ENCODE data around the gene PLIN5. TPM values are rescaled to one million over a fixed set of nuclear protein-coding genes. Genes with fewer than 3 reads are reported as not detected.

PLIN5 gene
- total and polyA plus RNA-seq, 2 donors: 1.4 to 5.7 TPM

DNA sequence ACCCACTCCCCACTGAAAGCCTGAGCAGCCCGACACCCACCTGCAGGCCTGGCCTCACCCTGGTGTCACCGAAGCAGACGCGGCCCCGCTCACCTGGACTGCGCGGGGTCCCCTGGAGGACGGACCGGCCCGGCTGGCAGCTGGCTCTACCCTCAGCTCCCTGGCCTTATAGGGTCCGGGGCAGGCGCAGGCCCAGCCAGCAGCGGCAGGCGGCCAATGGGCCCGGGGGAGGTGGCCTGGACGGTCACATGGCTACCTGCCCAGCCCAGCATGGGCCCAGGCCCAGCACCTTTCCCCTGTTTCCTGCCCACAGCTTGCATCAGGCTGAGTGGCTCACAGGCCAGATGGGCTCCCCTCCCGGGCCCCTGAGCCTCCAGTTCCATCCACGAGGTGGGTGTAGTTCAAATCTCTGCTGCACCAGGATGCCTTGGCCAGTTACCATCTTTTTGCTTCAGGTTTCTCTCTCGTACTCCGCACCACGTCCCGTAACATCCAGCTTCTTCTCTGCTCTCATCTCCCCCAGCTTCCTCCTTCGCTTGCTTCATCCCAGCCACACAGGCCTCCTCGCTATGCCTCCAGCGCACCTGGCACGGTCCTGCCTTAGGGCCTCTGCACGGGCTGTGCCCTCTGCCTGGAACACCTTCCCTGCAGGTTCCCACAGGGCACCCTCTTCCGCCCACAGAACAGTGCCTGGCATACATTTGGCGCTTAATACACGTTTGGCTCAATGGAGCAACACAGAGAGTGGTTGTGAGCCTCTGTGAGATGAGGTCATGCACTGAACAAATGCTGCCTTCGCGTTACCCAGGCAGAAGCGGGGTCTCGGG lies 16.5 kb downstream of the PLIN5 start, which contains the start of gene PLIN4:
TSS of gene PLIN4 (minus strand) at position 142 of the 827 bp plus-strand sequence. CDS start 214 bp downstream, outside the sequence.
- Histone ChIP-seq H3K4me1 (ENCODE audit: insufficient read depth) (no peaks in the 10 kb centered on the region), H3K27ac (ENCODE audit: low read depth) (peak within 1 kb of the TSS; percentile 45)
- no peak for DNase-seq (ENCODE audit: extremely low spot score)

GRCh38 chr19:4517451-4518057 lies 17.5 kb downstream of the PLIN5 start:
- DNase-seq (ENCODE audit: extremely low spot score): no peak
- no peak overlapping the region for H3K27ac ChIP-seq (ENCODE audit: low read depth)
- no peaks in the 10 kb centered on the region for H3K36me3 ChIP-seq (ENCODE audit: insufficient read depth)
- WGBS: 63% methylated on average over 24 of the region's 24 CpGs
- no peak overlapping the region for H3K4me3 ChIP-seq (ENCODE audit: low read depth, low read length)
- no peaks in the 10 kb centered on the region for H3K4me1 ChIP-seq (ENCODE audit: insufficient read depth)

More for the DNA sequence above, 16.5 kb downstream of the PLIN5 start, which contains the start of gene PLIN4:
- no peak within 1 kb of the TSS for H3K4me3 ChIP-seq (ENCODE audit: low read depth, low read length)
- H3K36me3 ChIP-seq (ENCODE audit: insufficient read depth): no peaks in the 10 kb centered on the region
- WGBS: 41% methylated on average over 34 of the region's 34 CpGs

DNA sequence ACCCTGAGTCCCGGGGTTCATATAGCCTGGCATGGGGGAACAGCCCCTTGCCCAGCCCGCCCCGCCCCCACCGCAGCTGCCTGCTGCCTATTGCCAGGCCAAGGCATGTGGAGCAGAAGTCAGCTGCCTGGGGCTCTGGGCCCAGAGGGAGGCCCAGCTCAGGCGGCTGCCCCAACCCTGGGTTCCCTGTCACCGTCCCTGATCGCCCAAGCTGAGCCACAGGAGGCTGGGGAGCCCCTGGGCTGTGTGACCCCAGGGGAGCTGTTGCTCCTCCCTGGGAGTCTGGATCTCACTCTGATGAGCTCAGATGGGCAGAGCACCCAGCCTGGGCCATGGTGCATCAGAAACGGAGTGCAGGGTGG lies 18.1 kb downstream of the PLIN5 start:
- Histone ChIP-seq H3K4me3 (ENCODE audit: low read depth, low read length) (no peak overlapping the region), H3K4me1 (ENCODE audit: insufficient read depth) (no peaks in the 10 kb centered on the region), H3K36me3 (ENCODE audit: insufficient read depth) (no peaks in the 10 kb centered on the region), H3K27ac (ENCODE audit: low read depth) (no peak overlapping the region)
- DNase-seq (ENCODE audit: extremely low spot score): no peak
- WGBS: 50% methylated on average over 8 of the region's 8 CpGs

DNA sequence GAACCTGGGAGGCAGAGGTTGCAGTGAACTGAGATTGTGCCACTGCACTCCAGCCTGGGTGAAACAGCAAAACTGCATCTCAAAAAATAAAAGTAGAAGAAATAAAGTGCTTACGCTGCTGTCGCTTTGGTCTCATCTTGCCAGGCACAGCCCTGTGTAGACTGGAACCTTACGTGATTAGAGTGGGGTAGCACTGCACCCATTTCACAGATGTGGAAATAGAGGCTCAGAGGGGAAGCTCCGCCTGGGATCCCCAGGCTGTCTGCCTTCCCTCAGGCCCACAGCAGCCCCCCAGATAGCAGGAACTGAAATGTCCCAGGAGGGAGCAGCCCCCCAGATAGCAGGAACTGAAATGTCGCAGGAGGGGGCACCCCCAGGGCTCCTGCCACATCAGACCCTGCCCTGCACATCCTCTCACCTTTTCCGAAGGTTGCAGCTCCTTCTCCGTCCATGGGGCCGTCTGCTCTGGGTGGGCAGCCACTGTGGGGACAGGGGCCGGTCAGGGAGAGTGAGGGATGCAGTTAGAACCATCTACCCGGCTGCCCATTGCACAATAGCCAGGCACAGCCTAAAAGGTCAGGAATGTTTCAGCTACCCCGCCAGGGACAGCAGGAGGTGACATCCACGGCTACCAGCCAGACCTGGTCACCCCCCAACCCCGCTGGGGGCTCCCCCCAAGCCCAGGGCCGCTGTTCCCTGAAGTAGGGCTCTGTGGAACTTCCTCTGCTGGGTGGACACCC lies 18.7 kb downstream of the PLIN5 start:
- Histone ChIP-seq H3K27ac (ENCODE audit: low read depth) (no peak overlapping the region), H3K4me1 (ENCODE audit: insufficient read depth) (no peaks in the 10 kb centered on the region), H3K4me3 (ENCODE audit: low read depth, low read length) (no peak overlapping the region)

GRCh38 chr19:4515732-4516131 lies 19.3 kb downstream of the PLIN5 start:
- WGBS: 88% methylated on average over 5 of the region's 5 CpGs
- Histone ChIP-seq H3K4me1 (ENCODE audit: insufficient read depth) (no peaks in the 10 kb centered on the region), H3K4me3 (ENCODE audit: low read depth, low read length) (no peak overlapping the region), H3K27ac (ENCODE audit: low read depth) (no peak overlapping the region), H3K36me3 (ENCODE audit: insufficient read depth) (no peaks in the 10 kb centered on the region)
- DNase-seq (ENCODE audit: extremely low spot score): no peak

More for the DNA sequence above, 18.7 kb downstream of the PLIN5 start:
- H3K36me3 ChIP-seq (ENCODE audit: insufficient read depth): no peaks in the 10 kb centered on the region
- no peak for DNase-seq (ENCODE audit: extremely low spot score)
- 67% methylated on average over 14 of the region's 14 CpGs for WGBS

DNA sequence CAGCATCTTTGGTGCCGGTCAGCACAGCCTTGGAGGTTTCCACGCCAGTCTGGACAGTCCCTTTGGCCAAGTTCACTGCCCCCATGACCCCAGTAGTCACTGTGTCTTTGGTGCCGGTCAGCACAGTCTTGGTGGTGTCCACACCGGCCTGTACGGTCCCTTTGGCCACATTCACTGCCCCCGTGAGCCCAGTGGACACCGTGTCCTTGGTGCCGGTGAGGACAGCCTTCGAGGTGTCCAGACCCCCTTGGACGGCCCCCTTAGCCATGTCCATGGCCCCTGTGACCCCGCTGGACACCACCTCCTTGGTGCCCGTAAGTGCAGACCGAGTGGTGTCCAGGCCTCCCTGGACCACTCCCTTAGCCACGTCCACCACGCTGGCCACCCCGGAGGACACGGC lies 21.8 kb downstream of the PLIN5 start:
- 87% methylated on average over 17 of the region's 17 CpGs for WGBS
- no peak overlapping the region for H3K4me3 ChIP-seq (ENCODE audit: low read depth, low read length)
- H3K27ac ChIP-seq (ENCODE audit: low read depth): no peak overlapping the region
- no peaks in the 10 kb centered on the region for H3K4me1 ChIP-seq (ENCODE audit: insufficient read depth)
- no peak for DNase-seq (ENCODE audit: extremely low spot score)
- no peaks in the 10 kb centered on the region for H3K36me3 ChIP-seq (ENCODE audit: insufficient read depth)

GRCh38 chr19:4512070-4512469 lies 23.0 kb downstream of the PLIN5 start:
- no peaks in the 10 kb centered on the region for H3K36me3 ChIP-seq (ENCODE audit: insufficient read depth)
- no peaks in the 10 kb centered on the region for H3K4me1 ChIP-seq (ENCODE audit: insufficient read depth)

GRCh38 chr19:4511300-4512054 lies 23.5 kb downstream of the PLIN5 start:
- no peaks in the 10 kb centered on the region for H3K36me3 ChIP-seq (ENCODE audit: insufficient read depth)
- 85% methylated on average over 27 of the region's 27 CpGs for WGBS
- H3K4me3 ChIP-seq (ENCODE audit: low read depth, low read length): no peak overlapping the region
- no peak for DNase-seq (ENCODE audit: extremely low spot score)
- H3K27ac ChIP-seq (ENCODE audit: low read depth): no peak overlapping the region
- no peaks in the 10 kb centered on the region for H3K4me1 ChIP-seq (ENCODE audit: insufficient read depth)

More at GRCh38 chr19:4512070-4512469, 23.0 kb downstream of the PLIN5 start:
- Histone ChIP-seq H3K4me3 (ENCODE audit: low read depth, low read length) (no peak overlapping the region), H3K27ac (ENCODE audit: low read depth) (no peak overlapping the region)
- WGBS: 90% methylated on average over 17 of the region's 17 CpGs
- no peak for DNase-seq (ENCODE audit: extremely low spot score)

DNA sequence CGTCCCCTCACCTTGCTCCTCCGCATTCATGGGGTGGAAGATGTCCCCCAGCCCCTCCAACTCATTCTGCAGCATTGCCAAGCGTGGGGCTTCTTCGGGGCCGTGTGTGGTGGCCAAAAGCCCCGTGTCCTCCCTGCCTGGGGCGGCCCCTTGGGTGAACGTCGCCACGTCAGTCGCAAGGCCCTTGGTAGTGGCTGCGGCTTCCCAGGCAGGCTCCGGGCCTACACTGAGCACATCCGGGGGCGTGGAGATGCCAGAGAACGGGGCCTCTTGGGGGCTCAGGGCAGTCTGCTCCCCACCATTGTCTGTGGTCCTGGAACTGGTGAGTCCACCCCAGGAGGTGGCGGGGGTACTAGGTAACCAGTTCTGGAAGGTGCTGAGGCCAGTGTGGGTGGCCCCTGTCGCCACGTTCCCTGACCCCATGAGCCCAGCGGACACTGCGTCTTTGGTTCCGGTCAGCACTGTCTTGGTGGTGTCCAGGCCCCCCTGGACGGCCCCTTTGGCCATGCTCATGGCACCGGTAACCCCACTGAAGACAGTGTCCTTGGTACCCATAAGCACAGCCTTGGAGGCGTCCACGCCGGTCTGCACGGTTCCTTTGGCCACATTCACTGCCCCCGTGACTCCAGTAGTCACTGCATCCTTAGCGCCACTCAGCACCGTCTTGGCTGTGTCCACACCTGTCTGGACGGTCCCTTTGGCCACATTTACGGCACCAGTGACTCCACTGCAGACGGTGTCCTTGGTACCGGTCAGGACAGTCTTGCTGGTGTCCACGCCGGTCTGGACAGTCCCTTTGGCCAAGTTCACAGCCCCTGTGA lies 24.4 kb downstream of the PLIN5 start:
- H3K4me1 ChIP-seq (ENCODE audit: insufficient read depth): no peaks in the 10 kb centered on the region
- H3K36me3 ChIP-seq (ENCODE audit: insufficient read depth): no peaks in the 10 kb centered on the region

DNA sequence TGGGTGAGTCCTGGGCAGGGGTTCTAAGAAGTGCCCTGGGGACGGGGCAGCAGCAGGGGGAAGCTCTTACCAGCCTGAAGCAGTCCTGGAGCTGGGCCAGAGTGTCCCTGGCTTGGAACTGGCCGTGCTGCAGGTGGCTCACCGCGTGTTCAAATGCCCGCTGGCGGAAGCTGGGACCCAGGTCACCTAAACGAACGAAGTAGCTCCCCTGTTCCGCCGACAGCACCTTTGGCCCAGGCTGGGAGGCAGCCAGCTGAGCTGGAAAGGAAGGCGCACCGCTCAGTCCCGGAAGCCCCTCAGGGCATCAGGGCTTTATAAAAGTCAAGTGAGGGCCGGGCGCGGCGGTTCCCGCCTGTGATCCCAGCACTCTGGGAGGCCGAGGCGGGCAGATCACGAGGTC lies 26.3 kb downstream of the PLIN5 start:
- Histone ChIP-seq H3K4me3 (ENCODE audit: low read depth, low read length) (no peak overlapping the region), H3K4me1 (ENCODE audit: insufficient read depth) (no peaks in the 10 kb centered on the region), H3K36me3 (ENCODE audit: insufficient read depth) (no peaks in the 10 kb centered on the region), H3K27ac (ENCODE audit: low read depth) (no peak overlapping the region)
- no peak for DNase-seq (ENCODE audit: extremely low spot score)
- WGBS: 83% methylated on average over 21 of the region's 21 CpGs

More for the DNA sequence above, 24.4 kb downstream of the PLIN5 start:
- 89% methylated on average over 37 of the region's 37 CpGs for WGBS
- Histone ChIP-seq H3K27ac (ENCODE audit: low read depth) (no peak overlapping the region), H3K4me3 (ENCODE audit: low read depth, low read length) (no peak overlapping the region)
- no peak for DNase-seq (ENCODE audit: extremely low spot score)

GRCh38 chr19:4507804-4508203 lies 27.2 kb downstream of the PLIN5 start:
- DNase-seq (ENCODE audit: extremely low spot score): no peak
- no peaks in the 10 kb centered on the region for H3K36me3 ChIP-seq (ENCODE audit: insufficient read depth)

DNA sequence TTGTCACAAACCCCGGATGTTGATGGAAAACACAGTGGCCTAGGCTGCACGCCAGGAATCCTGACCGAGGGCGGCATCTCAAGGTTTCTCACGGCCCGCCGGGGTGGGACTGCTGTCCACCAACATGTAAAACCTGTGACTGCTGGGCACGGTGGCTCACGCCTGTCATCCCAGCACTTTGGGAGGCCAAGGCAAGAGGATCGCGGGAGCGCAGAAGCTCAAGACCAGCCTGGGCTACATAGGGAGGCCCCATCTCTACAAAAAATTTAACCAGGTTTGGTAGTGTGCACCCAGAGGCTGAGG lies 27.9 kb downstream of the PLIN5 start:
- 76% methylated on average over 12 of the region's 12 CpGs for WGBS
- Histone ChIP-seq H3K36me3 (ENCODE audit: insufficient read depth) (no peaks in the 10 kb centered on the region), H3K4me1 (ENCODE audit: insufficient read depth) (no peaks in the 10 kb centered on the region), H3K4me3 (ENCODE audit: low read depth, low read length) (no peak overlapping the region), H3K27ac (ENCODE audit: low read depth) (no peak overlapping the region)
- DNase-seq (ENCODE audit: extremely low spot score): no peak

More at GRCh38 chr19:4507804-4508203, 27.2 kb downstream of the PLIN5 start:
- 73% methylated on average over 17 of the region's 17 CpGs for WGBS
- Histone ChIP-seq H3K4me1 (ENCODE audit: insufficient read depth) (no peaks in the 10 kb centered on the region), H3K27ac (ENCODE audit: low read depth) (no peak overlapping the region), H3K4me3 (ENCODE audit: low read depth, low read length) (no peak overlapping the region)

All from urinary bladder (tissue), 4 donors.